Effector memory CD4-positive, alpha-beta T cell (primary cell): ENCODE measurements around the gene ZNF488.
"Not testable (repeated sequence)": the region's sequence is repeated elsewhere in the genome, so short reads cannot be mapped to it uniquely, and the experiment has no call there.

Source experiments
- DNase-seq, 3 donors: peaks; one replicate each; pipeline ENCODE4 v3.0.0-alpha.2; 2020
- H3K27ac ChIP-seq: 2 replicates; pipeline ENCODE4 v1.7.0; 2013; ENCODE audit warnings: mild to moderate bottlenecking, low read length, moderate library complexity; ENCODE audit not compliant: insufficient read depth, poor library complexity, severe bottlenecking
- H3K27me3 ChIP-seq: replicated peaks from 2 replicates; pipeline ENCODE4 v1.7.0; 2013; ENCODE audit warnings: mild to moderate bottlenecking, low read length; ENCODE audit not compliant: insufficient read depth, control insufficient read depth, poor library complexity, severe bottlenecking
- H3K36me3 ChIP-seq: 2 replicates; pipeline ENCODE4 v1.7.0; 2013; ENCODE audit warnings: mild to moderate bottlenecking, low read length, moderate library complexity; ENCODE audit not compliant: control insufficient read depth, insufficient read depth
- H3K4me1 ChIP-seq: 2 replicates; pipeline ENCODE4 v1.7.0; 2013; ENCODE audit warnings: low read length, mild to moderate bottlenecking; ENCODE audit not compliant: control insufficient read depth, insufficient read depth, poor library complexity, severe bottlenecking
- H3K4me3 ChIP-seq: 2 replicates; pipeline ENCODE4 v1.7.0; 2013; ENCODE audit warnings: low read length, low read depth, mild to moderate bottlenecking; ENCODE audit not compliant: insufficient read depth, poor library complexity, severe bottlenecking
- H3K9me3 ChIP-seq: 2 replicates; pipeline ENCODE4 v1.7.0; 2013; ENCODE audit warnings: mild to moderate bottlenecking, low read length, moderate library complexity; ENCODE audit not compliant: control insufficient read depth

Gene ZNF488

GRCh38 chr10:47416305-47417218 is 32.5 kb upstream of the ZNF488 start:
- H3K9me3 ChIP-seq, H3K4me3 ChIP-seq, DNase-seq, H3K27ac ChIP-seq, H3K4me1 ChIP-seq, H3K27me3 ChIP-seq, H3K36me3 ChIP-seq: not testable (repeated sequence)

GRCh38 chr10:47415520-47416304 is 31.6 kb upstream of the ZNF488 start:
- Histone ChIP-seq H3K36me3 (no peaks in the 10 kb centered on the region), H3K9me3 (no peaks in the 10 kb centered on the region), H3K4me1 (no peaks in the 10 kb centered on the region), H3K4me3 (no peak overlapping the region), H3K27ac (no peak overlapping the region), H3K27me3 (no peaks in the 10 kb centered on the region)
- DNase-seq, result no peak

GRCh38 chr10:47414752-47415519 is 30.8 kb upstream of the ZNF488 start:
- Histone ChIP-seq H3K9me3 (no peaks in the 10 kb centered on the region), H3K27me3 (no peaks in the 10 kb centered on the region), H3K36me3 (no peaks in the 10 kb centered on the region), H3K4me1 (no peaks in the 10 kb centered on the region), H3K4me3 (no peak overlapping the region), H3K27ac (no peak overlapping the region)
- no peak for DNase-seq

GRCh38 chr10:47414227-47414592 is 30.1 kb upstream of the ZNF488 start:
- H3K27ac ChIP-seq, result no peak overlapping the region
- H3K4me3 ChIP-seq, result no peak overlapping the region
- no peaks in the 10 kb centered on the region for H3K4me1 ChIP-seq
- no peak for DNase-seq
- H3K27me3 ChIP-seq, result no peaks in the 10 kb centered on the region
- no peaks in the 10 kb centered on the region for H3K9me3 ChIP-seq
- H3K36me3 ChIP-seq, result no peaks in the 10 kb centered on the region

- Histone ChIP-seq H3K27ac (no peak overlapping the region), H3K4me1 (no peaks in the 10 kb centered on the region), H3K4me3 (no peak overlapping the region)
Measured at GRCh38 chr10:47413531-47414226, 29.6 kb upstream of the ZNF488 start.

GRCh38 chr10:47412869-47413268 is 28.8 kb upstream of the ZNF488 start:
- no peaks in the 10 kb centered on the region for H3K4me1 ChIP-seq
- H3K27me3 ChIP-seq, result no peaks in the 10 kb centered on the region
- no peak overlapping the region for H3K4me3 ChIP-seq
- no peak for DNase-seq
- no peak overlapping the region for H3K27ac ChIP-seq
- no peaks in the 10 kb centered on the region for H3K9me3 ChIP-seq
- no peaks in the 10 kb centered on the region for H3K36me3 ChIP-seq

More at GRCh38 chr10:47413531-47414226, 29.6 kb upstream of the ZNF488 start:
- H3K9me3 ChIP-seq, result no peaks in the 10 kb centered on the region
- no peaks in the 10 kb centered on the region for H3K36me3 ChIP-seq
- DNase-seq, result no peak
- no peaks in the 10 kb centered on the region for H3K27me3 ChIP-seq

GRCh38 chr10:47412177-47412730 is 28.2 kb upstream of the ZNF488 start:
- Histone ChIP-seq H3K4me1 (no peaks in the 10 kb centered on the region), H3K36me3 (no peaks in the 10 kb centered on the region)
- no peak for DNase-seq

GRCh38 chr10:47410862-47411261 is 26.8 kb upstream of the ZNF488 start:
- Histone ChIP-seq H3K4me3 (no peak overlapping the region), H3K9me3 (no peaks in the 10 kb centered on the region), H3K4me1 (no peaks in the 10 kb centered on the region), H3K27ac (no peak overlapping the region), H3K27me3 (no peaks in the 10 kb centered on the region), H3K36me3 (no peaks in the 10 kb centered on the region)
- DNase-seq, result no peak

More at GRCh38 chr10:47412177-47412730, 28.2 kb upstream of the ZNF488 start:
- Histone ChIP-seq H3K27ac (no peak overlapping the region), H3K4me3 (no peak overlapping the region), H3K9me3 (no peaks in the 10 kb centered on the region), H3K27me3 (no peaks in the 10 kb centered on the region)

GRCh38 chr10:47410271-47410670 is 26.2 kb upstream of the ZNF488 start:
- no peaks in the 10 kb centered on the region for H3K27me3 ChIP-seq
- no peaks in the 10 kb centered on the region for H3K9me3 ChIP-seq
- no peaks in the 10 kb centered on the region for H3K36me3 ChIP-seq
- H3K4me1 ChIP-seq, result no peaks in the 10 kb centered on the region
- DNase-seq, result no peak
- no peak overlapping the region for H3K4me3 ChIP-seq
- H3K27ac ChIP-seq, result no peak overlapping the region
